Activated naive CD8-positive, alpha-beta T cell treated with anti-CD3 and anti-CD28 coated beads, Interleukin-2, amount 50 U/mL, for 16 hours (primary cell): ENCODE results near the gene ESM1.
"Not testable (repeated sequence)": the region's sequence is repeated elsewhere in the genome, so short reads cannot be mapped to it uniquely, and the experiment has no call there.

Experiments
- DNase-seq: peaks from one replicate; pipeline ENCODE4 v3.0.0-alpha.2; 2020; ENCODE audit warnings: low read depth, low spot score

Gene ESM1, protein sequence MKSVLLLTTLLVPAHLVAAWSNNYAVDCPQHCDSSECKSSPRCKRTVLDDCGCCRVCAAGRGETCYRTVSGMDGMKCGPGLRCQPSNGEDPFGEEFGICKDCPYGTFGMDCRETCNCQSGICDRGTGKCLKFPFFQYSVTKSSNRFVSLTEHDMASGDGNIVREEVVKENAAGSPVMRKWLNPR

DNA sequence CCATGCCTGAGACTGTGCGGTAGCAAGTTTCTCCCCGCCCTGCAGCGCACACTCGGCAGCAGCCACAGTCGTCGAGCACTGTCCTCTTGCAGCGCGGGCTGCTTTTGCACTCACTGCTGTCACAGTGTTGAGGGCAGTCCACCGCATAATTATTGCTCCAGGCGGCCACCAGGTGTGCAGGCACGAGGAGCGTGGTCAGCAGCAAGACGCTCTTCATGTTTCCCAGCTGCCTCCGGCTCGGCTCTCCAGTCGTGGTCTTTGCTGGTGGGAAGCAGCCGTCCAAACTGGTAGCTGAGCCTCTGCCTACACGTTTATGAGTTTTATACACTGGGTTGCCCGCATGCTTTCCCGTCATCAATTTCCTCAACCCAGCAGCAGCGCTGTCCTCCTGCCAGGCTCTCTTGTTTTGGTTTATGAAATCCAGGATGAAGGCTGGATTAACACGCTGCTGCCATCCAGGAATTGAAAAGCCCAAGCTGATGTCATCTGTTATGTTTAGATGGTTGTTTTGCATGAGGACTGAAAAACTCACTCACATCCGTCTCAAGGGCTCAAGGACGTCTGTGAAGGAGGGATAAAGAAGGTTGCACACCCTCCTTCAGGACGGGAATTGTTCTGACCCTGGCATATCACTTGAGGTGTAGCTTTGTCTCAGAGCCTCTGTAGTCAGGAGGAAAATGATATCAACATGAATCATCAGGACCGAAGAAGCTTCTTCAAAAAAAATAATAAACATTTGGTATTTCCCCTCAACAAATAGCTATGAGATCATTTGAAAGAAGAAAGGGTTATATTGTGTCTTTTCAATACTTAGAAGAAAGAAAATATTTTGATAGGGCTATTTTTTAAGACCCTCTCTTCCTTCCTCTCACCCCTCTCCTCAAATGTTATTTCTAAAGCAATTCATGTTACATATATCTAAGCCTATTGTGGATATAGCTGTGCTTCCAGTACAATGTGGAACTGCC lies at the start of gene ESM1:
TSS of gene ESM1 (minus strand) at position 293 of the 968 bp plus-strand sequence. CDS start at position 217, 76 bp downstream.
- no peak for DNase-seq

- no peak for DNase-seq
Measured at GRCh38 chr5:55033568-55033967, 48.2 kb upstream of the ESM1 start.

GRCh38 chr5:55031492-55031891 lies 46.1 kb upstream of the ESM1 start:
- no peak for DNase-seq

GRCh38 chr5:55030676-55031369 lies 45.4 kb upstream of the ESM1 start:
- DNase-seq, result no peak

- DNase-seq, result no peak
Measured at GRCh38 chr5:55030220-55030619, 44.8 kb upstream of the ESM1 start.

DNA sequence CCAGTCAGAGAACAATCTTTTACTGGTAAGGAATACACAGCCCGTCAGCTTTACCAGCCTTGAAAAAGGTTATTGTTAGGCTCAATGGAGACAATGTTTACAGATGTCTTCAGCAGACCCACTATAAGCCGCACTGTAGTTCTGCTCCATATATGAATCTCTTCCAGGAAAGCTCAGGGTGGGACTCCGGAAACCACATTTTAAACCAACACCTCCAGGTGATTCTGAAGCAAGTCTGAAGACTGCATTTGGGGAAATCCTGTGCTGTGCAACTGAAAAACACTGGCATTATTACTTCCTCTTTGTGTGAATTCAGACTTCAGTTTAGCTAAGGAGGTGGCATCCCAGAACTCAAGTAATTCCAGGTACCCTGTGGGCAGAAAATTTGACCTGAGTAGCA lies 42.2 kb upstream of the ESM1 start:
- DNase-seq, result no peak

DNA sequence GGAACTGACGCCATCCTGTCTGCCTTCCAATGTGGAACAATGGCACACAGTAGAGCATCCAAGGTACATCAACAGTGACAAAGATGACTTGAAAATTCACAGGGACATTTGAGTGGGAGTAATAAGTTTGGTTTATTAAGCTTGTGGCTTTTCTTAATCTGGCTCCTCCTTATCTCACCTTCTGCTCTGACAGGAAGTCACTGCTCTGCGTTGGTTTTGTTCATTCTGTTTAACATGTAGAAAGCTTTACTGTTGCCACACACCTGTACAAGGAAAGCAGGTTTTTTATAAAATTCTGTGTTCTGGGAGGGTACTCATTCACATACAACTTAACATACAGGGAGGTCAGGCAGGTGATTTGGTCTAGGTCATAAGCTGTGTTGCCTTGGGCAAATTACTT lies 37.1 kb upstream of the ESM1 start:
- no peak for DNase-seq

DNA sequence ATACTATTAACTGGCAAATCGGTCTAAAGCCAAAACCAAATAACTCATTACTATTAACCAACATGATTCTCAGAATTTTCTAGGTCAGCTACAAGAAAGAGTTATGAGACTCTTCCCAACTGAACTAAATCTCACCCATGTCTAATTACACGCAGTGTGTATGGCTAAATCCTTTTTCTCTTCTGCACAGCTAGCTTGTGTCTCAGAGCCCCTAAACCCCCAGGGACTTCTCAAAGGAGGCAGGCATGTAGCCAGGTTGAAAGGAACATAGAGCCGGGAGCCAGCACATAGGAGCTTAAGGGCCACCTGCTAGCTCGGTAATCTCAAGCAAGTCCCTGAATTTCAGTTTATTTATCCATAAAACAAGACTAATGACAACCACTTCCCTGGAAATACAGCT lies 36.4 kb upstream of the ESM1 start:
- no peak for DNase-seq

DNA sequence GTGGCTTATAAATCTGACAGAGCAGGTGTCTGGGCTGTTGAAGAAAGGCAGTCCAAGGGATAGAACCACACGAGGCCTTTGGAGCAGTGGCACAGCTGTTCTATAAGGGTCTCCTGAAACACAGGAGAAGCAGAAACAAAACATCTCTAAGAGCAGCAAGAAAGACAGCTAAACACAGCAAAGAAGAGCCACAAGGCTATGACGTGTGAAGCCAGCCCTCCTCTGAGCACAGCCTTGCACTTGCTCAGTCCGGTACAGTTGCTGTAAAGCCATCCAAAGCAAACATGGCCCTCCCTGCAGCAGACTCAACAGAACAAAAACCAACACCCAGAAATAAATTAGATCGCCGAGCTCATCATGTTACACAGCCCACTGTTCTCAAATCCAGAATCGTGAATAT lies 36.0 kb upstream of the ESM1 start:
- DNase-seq, result no peak

DNA sequence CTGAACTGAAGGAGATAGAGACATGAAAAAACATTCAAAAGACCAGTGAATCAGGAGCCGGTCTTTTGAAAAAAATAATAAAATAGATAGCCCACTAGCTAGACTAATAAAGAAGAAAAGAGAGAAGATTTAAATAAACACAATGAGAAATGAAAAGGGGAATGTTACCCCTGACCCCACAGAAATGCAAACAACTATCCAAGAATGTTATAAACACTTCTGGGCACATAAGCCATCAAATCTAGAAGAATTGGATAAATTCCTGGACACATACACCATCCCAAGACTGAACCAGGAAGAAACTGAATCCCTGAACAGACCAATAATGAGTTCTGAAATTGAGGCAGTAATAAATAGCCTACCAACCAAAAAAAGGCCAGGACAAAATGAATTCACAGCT lies 24.8 kb upstream of the ESM1 start:
- DNase-seq, result not testable (repeated sequence)

DNA sequence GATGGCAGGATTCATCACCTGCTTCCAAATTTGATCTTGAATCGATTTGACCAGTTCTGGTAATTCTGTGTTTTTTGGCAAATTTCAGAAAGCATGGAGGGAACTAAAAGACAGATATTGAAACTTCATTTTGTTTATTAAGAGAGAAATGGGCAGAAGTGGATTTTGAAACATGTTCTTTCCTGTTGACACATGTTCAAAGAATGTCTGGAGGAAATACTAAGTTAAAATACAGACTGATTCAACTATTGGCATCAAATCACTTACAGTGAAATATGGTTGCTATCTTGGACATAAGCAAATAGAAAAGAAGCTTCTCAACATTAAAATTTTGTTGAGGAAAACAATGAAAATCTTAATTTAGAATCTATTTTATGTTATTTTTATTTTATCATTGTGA lies 19.3 kb upstream of the ESM1 start:
- DNase-seq, result no peak

GRCh38 chr5:55003432-55004065 lies 18.2 kb upstream of the ESM1 start:
- no peak for DNase-seq

- DNase-seq, result not testable (repeated sequence)
Measured at GRCh38 chr5:55002166-55002565, 16.8 kb upstream of the ESM1 start.

DNA sequence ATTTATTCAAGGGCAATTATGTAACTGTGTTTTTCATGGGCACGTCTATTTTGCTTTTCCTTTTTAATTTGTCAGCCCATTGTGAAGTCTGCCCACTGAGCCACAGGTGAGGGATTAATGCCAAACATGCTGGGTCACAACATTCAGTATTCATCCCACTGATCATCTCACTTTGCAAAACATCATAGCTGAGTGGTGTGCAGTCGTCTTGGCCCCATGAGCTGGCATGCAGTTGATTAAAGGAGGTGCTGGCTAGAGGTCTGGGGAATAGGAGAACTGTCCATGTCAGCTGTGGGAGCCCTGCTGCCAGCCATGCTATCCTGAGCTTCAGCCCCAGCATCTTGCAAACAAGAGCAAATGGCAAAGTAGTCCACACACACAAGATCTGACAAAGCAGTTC lies 11.7 kb upstream of the ESM1 start:
- DNase-seq, result no peak

GRCh38 chr5:54996466-54996865 lies 11.1 kb upstream of the ESM1 start:
- no peak for DNase-seq

DNA sequence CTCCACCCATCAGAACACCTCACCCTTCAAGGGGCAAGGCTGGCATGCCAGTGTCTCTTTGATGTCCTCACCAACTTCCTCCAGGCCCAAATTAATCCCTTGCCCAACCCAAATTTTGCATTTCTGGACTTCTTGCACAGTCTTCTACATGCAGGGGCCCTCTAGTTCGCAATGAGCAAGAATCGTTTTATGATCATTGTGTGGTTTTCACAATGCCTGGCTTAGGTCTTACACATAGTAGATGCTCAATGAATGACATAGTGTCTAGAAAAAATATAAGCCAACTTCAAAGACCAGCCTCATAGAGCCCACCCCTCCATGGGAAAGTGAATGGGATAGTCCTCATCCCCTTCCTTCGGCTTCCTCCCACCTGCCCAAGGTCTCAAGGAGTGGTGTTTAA lies 9.8 kb upstream of the ESM1 start:
- no peak for DNase-seq

- no peak for DNase-seq
Measured at GRCh38 chr5:54994628-54995027, 9.2 kb upstream of the ESM1 start.

DNA sequence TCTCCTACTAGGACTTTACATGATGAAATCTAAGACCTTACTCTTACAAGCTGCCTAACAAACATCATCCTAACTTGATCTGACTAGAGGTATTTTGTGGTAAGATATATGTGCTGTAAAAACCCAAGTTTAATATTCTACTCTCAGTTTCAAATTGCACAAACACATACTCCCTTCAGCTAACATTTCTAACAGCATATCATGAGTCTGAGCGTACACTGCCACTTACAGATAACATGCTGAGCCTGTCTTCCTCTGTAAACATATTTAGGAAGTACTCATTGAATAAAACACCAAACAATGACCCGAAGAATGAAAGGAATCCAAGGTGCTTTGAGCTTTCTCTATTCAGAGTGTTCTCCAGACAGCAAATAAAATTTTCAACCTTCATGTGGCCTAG lies 7.9 kb upstream of the ESM1 start:
- DNase-seq, result no peak

DNA sequence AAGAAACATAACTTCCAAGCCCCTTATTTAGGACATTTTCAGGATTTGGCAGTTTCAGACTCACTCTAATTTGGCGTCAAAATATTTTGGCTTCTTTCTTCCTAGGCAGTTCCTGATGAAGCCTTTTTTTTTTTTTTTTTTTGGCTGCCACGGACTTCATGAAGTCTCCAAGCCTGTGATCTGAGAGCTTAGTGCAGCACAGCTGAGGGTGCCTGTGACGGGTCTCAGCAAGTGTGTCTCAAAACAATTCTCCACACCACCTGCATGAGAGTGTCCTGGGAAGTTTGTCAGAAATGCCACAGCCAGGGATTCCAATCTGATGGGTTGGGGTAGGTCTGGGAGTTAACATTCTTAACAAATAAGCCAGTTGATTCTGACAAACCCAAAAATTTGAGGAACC lies 6.0 kb upstream of the ESM1 start:
- no peak for DNase-seq

DNA sequence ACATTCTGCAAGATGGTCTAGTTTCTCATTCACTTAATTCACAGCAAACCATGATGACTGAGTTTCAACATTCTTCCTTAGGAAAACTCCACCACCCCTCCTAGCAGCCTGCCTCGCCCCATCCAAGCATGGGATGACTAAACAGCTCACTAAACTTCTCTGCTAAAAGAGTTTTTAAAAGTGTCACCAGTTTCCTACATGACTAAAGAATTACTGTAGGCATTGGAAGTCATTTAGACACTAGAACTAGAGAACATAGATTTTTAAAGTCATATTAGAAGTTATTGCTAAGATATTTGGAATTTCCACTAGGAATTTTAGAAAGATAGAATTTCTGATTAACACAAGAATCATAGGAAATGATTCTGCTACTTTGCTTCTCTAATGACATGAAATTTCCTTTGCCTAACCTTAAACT lies 5.5 kb upstream of the ESM1 start:
- no peak for DNase-seq

DNA sequence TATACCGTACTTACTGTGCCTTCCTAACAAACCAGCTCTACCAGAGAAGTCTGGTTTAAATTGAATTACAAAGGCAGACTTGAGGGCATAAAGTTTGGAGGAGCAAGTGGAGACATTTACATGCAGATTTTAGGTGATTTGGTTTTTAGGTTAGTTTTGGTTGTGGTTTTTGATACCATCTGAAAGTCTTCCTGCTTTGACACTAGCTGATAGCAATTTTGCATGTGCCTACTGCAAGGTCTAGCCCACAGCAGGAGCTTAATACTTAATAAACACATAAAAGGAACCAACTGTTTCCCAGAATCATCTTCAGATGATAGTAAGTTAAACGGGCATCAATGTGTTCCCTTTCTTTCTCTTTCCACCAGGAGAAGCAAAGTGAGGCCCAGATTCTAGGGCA lies 3.4 kb upstream of the ESM1 start:
- DNase-seq, result no peak

- DNase-seq, result no peak
Measured at GRCh38 chr5:54988218-54988617, 2.8 kb upstream of the ESM1 start.
